HG03575 (cell line): Measurements from ENCODE around the gene C12orf56.
"Not testable (repeated sequence)": the region's sequence is repeated elsewhere in the genome, so short reads cannot be mapped to it uniquely, and the experiment has no call there.

Experiments
- ATAC-seq: cut with Tn5 transposase; IDR thresholded peaks from one replicate; pipeline ENCODE4 v1.9.1; 2021; ENCODE audit not compliant: unreplicated experiment, insufficient number of reproducible peaks, low FRiP score; ENCODE audit errors: extremely low read depth

C12orf56 gene

GRCh38 chr12:64323006-64323405, 67.6 kb downstream of the C12orf56 start:
- ATAC-seq = no peak

GRCh38 chr12:64320611-64321010, 69.9 kb downstream of the C12orf56 start:
- ATAC-seq = no peak

GRCh38 chr12:64319540-64320225, 70.9 kb downstream of the C12orf56 start:
- not testable (repeated sequence) for ATAC-seq

GRCh38 chr12:64318605-64319004, 72.0 kb downstream of the C12orf56 start:
- no peak for ATAC-seq

- ATAC-seq = no peak
Observed at GRCh38 chr12:64311877-64312276, 78.7 kb downstream of the C12orf56 start.

- no peak for ATAC-seq
Observed at GRCh38 chr12:64304571-64304970, 86.0 kb downstream of the C12orf56 start.

GRCh38 chr12:64299628-64300027, 90.9 kb downstream of the C12orf56 start:
- ATAC-seq = no peak

- no peak for ATAC-seq
Observed at GRCh38 chr12:64296301-64296700, 94.3 kb downstream of the C12orf56 start.

- ATAC-seq = no peak
Observed at GRCh38 chr12:64293654-64294364, 96.7 kb downstream of the C12orf56 start.

GRCh38 chr12:64293174-64293573, 97.4 kb downstream of the C12orf56 start:
- ATAC-seq = not testable (repeated sequence)

GRCh38 chr12:64286521-64286920, 104.0 kb downstream of the C12orf56 start:
- no peak for ATAC-seq

GRCh38 chr12:64284256-64284655, 106.3 kb downstream of the C12orf56 start:
- no peak for ATAC-seq

GRCh38 chr12:64278421-64278820, 112.1 kb downstream of the C12orf56 start:
- no peak for ATAC-seq

GRCh38 chr12:64273527-64274403, 116.8 kb downstream of the C12orf56 start:
- ATAC-seq = peak; percentile 69

GRCh38 chr12:64270411-64270810, 120.1 kb downstream of the C12orf56 start:
- no peak for ATAC-seq

GRCh38 chr12:64269161-64269560, 121.4 kb downstream of the C12orf56 start:
- no peak for ATAC-seq

- no peak for ATAC-seq
Observed at GRCh38 chr12:64268409-64268808, 122.1 kb downstream of the C12orf56 start.

GRCh38 chr12:64265839-64266238, 124.7 kb downstream of the C12orf56 start:
- no peak for ATAC-seq

GRCh38 chr12:64261813-64262212, 128.7 kb downstream of the C12orf56 start:
- ATAC-seq = no peak

GRCh38 chr12:64258576-64258975, 132.0 kb downstream of the C12orf56 start:
- ATAC-seq = no peak
